ENCODE data around the gene SAP130. TPM values are rescaled to one million over a fixed set of nuclear protein-coding genes. Genes with fewer than 3 reads are reported as not detected.

Gene SAP130
- total RNA-seq, 1 experiment from 2014 or later = 45.6 TPM

DNA sequence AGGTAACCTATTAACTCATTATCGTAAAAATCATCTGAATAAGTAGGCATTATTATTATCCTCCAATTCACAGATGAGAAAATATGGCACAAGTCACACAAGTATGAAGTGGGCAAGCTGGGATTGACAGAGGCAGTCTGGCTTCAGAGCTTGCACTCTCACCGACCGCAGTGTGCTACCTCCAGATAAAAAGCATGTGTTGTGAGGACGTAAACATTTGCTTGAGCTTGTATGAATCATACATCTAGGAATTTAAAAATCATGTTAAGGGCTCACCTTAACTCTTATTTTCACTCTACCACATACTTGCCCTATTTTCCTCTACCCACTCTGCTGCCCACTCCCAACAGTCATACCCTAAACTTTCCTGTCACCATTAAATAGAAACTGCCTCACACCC, 76.8 kb downstream of the SAP130 start:
- Histone ChIP-seq H4K8ac (replicated peaks; ENCODE audit: insufficient read length, low read depth, low read length) (no peak overlapping the region), H2AFZ (ENCODE audit: low read length) (no peak overlapping the region), H3K18ac (ENCODE audit: insufficient read length, low read depth, low read length) (no peak overlapping the region), H3K56ac (ENCODE audit: insufficient read length, low read depth, low read length) (no peak overlapping the region), H3T11ph (ENCODE audit: low read length) (no peak overlapping the region), H2BK12ac (ENCODE audit: insufficient read length, low read depth, low read length) (no peak overlapping the region), H3K4me2 (ENCODE audit: insufficient read depth, insufficient read length, low read length) (no peak overlapping the region), H2AK5ac (ENCODE audit: insufficient read length, low read length) (no peak overlapping the region), H4K91ac (ENCODE audit: insufficient read length, low read depth, low read length) (no peak overlapping the region), H3K9me3 (ENCODE audit: control insufficient read depth, low read depth, low read length) (no peaks in the 10 kb centered on the region), H4K5ac (ENCODE audit: insufficient read length, low read depth, low read length) (no peak overlapping the region), H3K4me1 (ENCODE audit: insufficient read depth, low read length) (no peaks in the 10 kb centered on the region), H3K14ac (ENCODE audit: insufficient read depth, low read length) (no peak overlapping the region), H2BK120ac (ENCODE audit: low read depth, low read length, poor library complexity, severe bottlenecking) (no peak overlapping the region), H3K79me1 (ENCODE audit: insufficient read depth, low read depth, low read length, poor library complexity, severe bottlenecking) (no peaks in the 10 kb centered on the region), H3K79me2 (ENCODE audit: insufficient read depth, low read length) (no peaks in the 10 kb centered on the region), H3K9ac (ENCODE audit: extremely low read depth, insufficient read length, low read length) (no peak overlapping the region), H4K20me1 (ENCODE audit: control insufficient read depth, insufficient read depth, insufficient read length) (no peaks in the 10 kb centered on the region), H2BK5ac (ENCODE audit: insufficient read length, low read length) (no peak overlapping the region), H2BK15ac (ENCODE audit: low read depth, low read length) (no peak overlapping the region), H3K23ac (ENCODE audit: insufficient read length, low read depth, low read length) (no peak overlapping the region), H3K4ac (ENCODE audit: low read depth, low read length) (no peak overlapping the region), H3K27me3 (ENCODE audit: insufficient read depth, low read length) (no peaks in the 10 kb centered on the region), H3K23me2 (ENCODE audit: insufficient read length, low read depth, low read length, poor library complexity, severe bottlenecking) (no peaks in the 10 kb centered on the region), H3K27ac (ENCODE audit: insufficient read length, low read depth, low read length) (no peak overlapping the region), H2BK20ac (ENCODE audit: low read depth, low read length, poor library complexity, severe bottlenecking) (no peak overlapping the region)
- WGBS (ENCODE audit: extremely low coverage, insufficient read length, low lambda C conversion rate) = no CpG with 5 or more reads among the region's 4 CpGs
- H3K4me3 Mint-ChIP-seq = no peak overlapping the region
- no peaks in the 10 kb centered on the region for H3K9me3 Mint-ChIP-seq
- TF ChIP-seq, protein P1, sequence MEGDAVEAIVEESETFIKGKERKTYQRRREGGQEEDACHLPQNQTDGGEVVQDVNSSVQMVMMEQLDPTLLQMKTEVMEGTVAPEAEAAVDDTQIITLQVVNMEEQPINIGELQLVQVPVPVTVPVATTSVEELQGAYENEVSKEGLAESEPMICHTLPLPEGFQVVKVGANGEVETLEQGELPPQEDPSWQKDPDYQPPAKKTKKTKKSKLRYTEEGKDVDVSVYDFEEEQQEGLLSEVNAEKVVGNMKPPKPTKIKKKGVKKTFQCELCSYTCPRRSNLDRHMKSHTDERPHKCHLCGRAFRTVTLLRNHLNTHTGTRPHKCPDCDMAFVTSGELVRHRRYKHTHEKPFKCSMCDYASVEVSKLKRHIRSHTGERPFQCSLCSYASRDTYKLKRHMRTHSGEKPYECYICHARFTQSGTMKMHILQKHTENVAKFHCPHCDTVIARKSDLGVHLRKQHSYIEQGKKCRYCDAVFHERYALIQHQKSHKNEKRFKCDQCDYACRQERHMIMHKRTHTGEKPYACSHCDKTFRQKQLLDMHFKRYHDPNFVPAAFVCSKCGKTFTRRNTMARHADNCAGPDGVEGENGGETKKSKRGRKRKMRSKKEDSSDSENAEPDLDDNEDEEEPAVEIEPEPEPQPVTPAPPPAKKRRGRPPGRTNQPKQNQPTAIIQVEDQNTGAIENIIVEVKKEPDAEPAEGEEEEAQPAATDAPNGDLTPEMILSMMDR (conservative IDR thresholded peaks at IDR 0.05) = no peak
- no peaks in the 10 kb centered on the region for H3K27me3 Mint-ChIP-seq (ENCODE audit: low read depth)
- peaks cover 24 to 55% (median 53%) of the 10 kb centered on the region in 3 experiments for H3K36me3 Mint-ChIP-seq (ENCODE audit: insufficient read depth in 1 of 3, low read depth in 3 of 3)
- H3K27ac Mint-ChIP-seq = no peak overlapping the region
- no peak for DNase-seq
- H3K4me1 Mint-ChIP-seq = no peaks in the 10 kb centered on the region

Measured in H9 (cell line).